ENCODE measurements around the gene FILIP1. TPM values are rescaled to one million over a fixed set of nuclear protein-coding genes. Genes with fewer than 3 reads are reported as not detected.
A peak's percentile ranks its signal among the peaks of the same experiment; 100 is the strongest.
"Not testable (repeated sequence)": the region's sequence is repeated elsewhere in the genome, so short reads cannot be mapped to it uniquely, and the experiment has no call there.

Gene FILIP1
- total RNA-seq, 1 experiment from 2014 or later: 2.4 TPM

DNA sequence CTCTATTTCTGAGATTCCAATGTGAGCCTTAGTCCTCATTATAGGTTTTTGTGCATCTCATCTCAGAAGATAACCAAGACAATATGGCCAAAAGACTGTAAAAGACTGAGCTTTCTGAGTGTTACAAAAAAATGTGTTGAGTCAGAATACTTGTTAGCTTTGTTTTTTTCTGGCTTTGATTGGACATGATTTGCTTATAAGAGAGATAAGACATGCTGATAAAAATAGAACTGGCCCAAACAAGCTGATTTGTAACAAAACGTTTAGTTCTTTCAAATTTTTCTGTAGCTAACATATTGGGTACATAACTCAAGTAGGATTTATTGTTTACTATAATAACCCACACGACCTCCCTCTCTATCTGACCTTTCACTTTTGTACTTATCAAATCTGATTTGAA is 32.9 kb downstream of the FILIP1 start:
- Histone ChIP-seq H3K36me3 (no peaks in the 10 kb centered on the region), H3K27ac (no peak overlapping the region), H3K4me3 (no peak overlapping the region), H3K9me3 (replicated peaks) (no peaks in the 10 kb centered on the region; the same call in 1 of the 2 replicates), H3K4me1 (replicated peaks) (no peaks in the 10 kb centered on the region), H3K27me3 (replicated peaks) (no peaks in the 10 kb centered on the region)
- DNase-seq (ENCODE audit: low read depth in 1 of 2, low spot score in 2 of 2): no peak

DNA sequence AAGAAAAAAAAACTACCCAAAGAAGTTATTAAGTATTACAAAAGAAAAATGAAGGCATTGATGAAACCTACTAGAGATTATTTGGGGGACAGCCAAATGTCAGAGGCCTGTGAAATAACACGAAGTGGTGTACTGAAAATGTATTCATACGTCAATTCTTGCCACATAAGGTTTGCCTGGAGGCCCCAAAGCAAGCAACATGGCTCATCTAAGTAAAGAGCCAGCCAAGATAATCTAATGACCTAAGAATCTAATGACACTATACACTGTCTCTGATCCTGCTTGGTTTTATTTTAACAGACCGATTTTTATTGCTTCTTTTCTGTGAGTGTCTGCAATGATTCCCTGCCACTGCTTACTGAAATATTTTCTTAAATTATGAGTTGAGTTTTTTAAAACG is 34.7 kb downstream of the FILIP1 start:
- H3K27ac ChIP-seq: no peak overlapping the region
- DNase-seq (ENCODE audit: low read depth in 1 of 2, low spot score in 2 of 2): no peak
- H3K4me3 ChIP-seq: no peak overlapping the region
- no peaks in the 10 kb centered on the region for H3K36me3 ChIP-seq
- H3K9me3 ChIP-seq (replicated peaks): no peaks in the 10 kb centered on the region
- H3K27me3 ChIP-seq (replicated peaks): no peaks in the 10 kb centered on the region
- H3K4me1 ChIP-seq (replicated peaks): no peaks in the 10 kb centered on the region

DNA sequence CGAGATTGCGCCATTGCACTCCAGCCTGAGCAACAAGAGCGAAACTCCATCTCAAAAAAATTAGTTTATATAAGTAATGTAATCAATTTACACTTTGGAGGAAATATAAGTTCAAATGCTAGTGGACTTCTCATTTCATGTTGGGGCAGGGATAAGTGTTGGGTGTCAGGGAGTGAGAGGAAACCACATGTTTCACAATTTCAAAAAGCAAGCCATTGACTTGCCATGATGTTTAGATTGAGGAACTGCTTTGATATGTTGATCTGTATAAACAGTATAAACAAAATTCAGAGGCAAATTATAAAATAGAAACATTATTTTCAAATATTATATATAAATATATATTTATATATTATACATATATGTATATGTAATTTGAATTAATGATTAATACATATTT is 42.7 kb downstream of the FILIP1 start:
- DNase-seq (ENCODE audit: low read depth in 1 of 2, low spot score in 2 of 2): no peak
- Histone ChIP-seq H3K4me1 (replicated peaks) (peaks cover 10% of the 10 kb centered on the region; the same call in 1 of the 2 replicates), H3K4me3 (no peak overlapping the region), H3K27me3 (replicated peaks) (no peaks in the 10 kb centered on the region), H3K36me3 (no peaks in the 10 kb centered on the region), H3K9me3 (replicated peaks) (no peaks in the 10 kb centered on the region), H3K27ac (no peak overlapping the region)

DNA sequence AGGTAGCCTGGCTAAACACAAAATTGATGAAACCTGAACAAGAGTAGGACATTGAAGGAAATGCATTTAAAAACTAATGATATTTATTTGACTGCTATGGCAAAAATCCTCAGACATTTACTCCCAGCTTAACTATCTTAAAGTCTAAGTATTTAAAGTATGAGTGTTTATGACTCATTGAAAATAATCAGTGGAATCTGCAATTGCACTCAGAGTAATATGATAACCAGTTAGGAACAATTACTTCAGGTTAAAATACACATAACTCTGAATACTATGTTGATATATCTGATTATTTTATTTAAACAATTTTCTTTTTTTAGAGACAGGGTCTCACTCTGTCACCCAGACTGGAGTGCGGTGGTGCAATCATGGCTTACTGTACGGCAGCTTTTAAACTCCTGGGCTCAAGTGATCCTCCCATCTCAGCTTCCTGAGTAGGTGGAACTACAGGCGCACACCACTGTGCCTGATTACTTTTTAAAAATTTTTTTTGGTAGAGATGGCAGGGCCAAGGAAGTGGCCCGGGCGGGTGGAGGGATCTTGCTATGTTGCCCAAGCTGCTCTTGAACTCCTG is 43.9 kb downstream of the FILIP1 start:
- no peak overlapping the region for H3K27ac ChIP-seq
- peak in 1 of 2 experiments; percentile 47 for DNase-seq (ENCODE audit: low read depth in 1 of 2, low spot score in 2 of 2)
- H3K4me3 ChIP-seq: no peak overlapping the region
- peaks cover 10% of the 10 kb centered on the region; the same call in 1 of the 2 replicates for H3K4me1 ChIP-seq (replicated peaks)
- H3K9me3 ChIP-seq (replicated peaks): no peaks in the 10 kb centered on the region
- H3K36me3 ChIP-seq: no peaks in the 10 kb centered on the region
- no peaks in the 10 kb centered on the region; the same call in 1 of the 2 replicates for H3K27me3 ChIP-seq (replicated peaks)

DNA sequence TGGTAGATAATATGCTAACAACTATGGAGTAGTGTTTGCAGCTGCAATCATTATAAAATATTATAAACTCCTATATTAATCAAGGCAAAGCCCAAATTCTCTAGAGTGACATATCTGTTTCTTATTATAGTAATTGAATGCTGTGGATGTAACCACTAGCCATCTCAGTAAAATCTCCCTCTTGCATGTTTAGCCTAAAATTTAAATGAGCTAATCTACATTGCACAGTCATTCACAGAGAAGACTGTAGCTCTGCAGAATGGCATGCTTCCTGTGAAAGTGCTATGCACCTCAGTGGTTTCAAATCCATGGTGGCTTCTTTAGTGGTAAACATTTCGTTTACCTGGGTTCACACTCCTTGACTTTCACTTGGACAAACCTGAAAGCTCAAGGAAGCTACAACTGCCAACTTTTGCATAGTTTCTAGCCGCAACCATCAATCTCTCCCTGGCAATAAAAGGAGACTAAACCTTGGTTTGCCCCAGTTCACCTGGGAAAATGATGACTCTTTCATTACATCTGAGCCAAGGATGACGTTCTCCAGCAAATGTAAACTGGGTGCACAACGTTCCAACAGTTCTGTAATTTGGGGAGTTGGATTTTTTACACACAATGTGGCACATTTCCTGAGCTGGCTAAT is 47.2 kb downstream of the FILIP1 start:
- DNase-seq (ENCODE audit: low read depth in 1 of 2, low spot score in 2 of 2): no peak
- Histone ChIP-seq H3K27ac (no peak overlapping the region), H3K4me3 (no peak overlapping the region), H3K4me1 (replicated peaks) (peaks cover 10% of the 10 kb centered on the region; the same call in 1 of the 2 replicates), H3K36me3 (no peaks in the 10 kb centered on the region), H3K27me3 (replicated peaks) (no peaks in the 10 kb centered on the region; the same call in 1 of the 2 replicates), H3K9me3 (replicated peaks) (no peaks in the 10 kb centered on the region)

DNA sequence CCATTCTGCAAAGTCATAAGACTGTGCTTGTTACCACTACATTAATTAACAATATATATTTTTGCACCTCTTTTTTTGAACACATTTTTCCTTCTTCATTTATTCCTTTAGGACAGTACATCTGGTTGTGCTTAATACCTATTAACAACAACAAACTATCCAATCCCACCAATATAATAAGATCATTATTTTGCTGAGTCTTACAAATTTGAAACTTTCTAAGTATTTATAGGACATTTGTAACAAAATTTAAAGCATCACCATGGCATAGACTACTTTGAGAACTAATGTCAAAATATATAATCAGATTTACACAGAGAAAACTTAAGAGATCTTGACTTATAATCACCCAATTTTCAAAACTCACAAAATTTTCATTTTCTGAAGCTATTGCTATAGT is 47.9 kb downstream of the FILIP1 start:
- H3K27ac ChIP-seq: no peak overlapping the region

DNA sequence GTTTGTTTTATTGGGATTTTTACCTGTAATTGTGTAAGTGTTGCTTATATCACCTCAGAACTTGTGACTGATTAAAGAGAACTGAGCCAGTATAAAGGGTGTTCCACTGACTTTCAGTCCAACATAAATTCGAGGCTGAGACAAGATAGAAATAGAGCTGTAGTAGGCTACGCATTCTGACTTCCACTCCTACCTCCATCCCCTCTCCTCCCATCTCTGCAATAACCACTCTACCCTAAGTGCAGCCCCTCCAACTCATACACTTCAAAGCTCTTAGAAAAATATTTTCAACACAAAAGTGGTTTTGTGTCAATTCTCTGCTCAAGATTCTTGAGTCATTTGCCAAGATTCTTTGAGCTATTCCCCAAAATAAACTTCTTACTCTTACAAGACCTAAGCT is 48.7 kb downstream of the FILIP1 start:
- H3K36me3 ChIP-seq: no peaks in the 10 kb centered on the region
- no peaks in the 10 kb centered on the region; the same call in 1 of the 2 replicates for H3K27me3 ChIP-seq (replicated peaks)
- no peak overlapping the region for H3K27ac ChIP-seq
- no peaks in the 10 kb centered on the region for H3K9me3 ChIP-seq (replicated peaks)
- H3K4me3 ChIP-seq: no peak overlapping the region
- H3K4me1 ChIP-seq (replicated peaks): peaks cover 7% of the 10 kb centered on the region; the same call in 1 of the 2 replicates
- no peak for DNase-seq (ENCODE audit: low read depth in 1 of 2, low spot score in 2 of 2)

More for the DNA sequence above, 47.9 kb downstream of the FILIP1 start:
- no peaks in the 10 kb centered on the region for H3K9me3 ChIP-seq (replicated peaks)
- H3K36me3 ChIP-seq: no peaks in the 10 kb centered on the region
- DNase-seq (ENCODE audit: low read depth in 1 of 2, low spot score in 2 of 2): no peak
- peaks cover 10% of the 10 kb centered on the region; the same call in 1 of the 2 replicates for H3K4me1 ChIP-seq (replicated peaks)
- H3K27me3 ChIP-seq (replicated peaks): no peaks in the 10 kb centered on the region; the same call in 1 of the 2 replicates
- H3K4me3 ChIP-seq: no peak overlapping the region

DNA sequence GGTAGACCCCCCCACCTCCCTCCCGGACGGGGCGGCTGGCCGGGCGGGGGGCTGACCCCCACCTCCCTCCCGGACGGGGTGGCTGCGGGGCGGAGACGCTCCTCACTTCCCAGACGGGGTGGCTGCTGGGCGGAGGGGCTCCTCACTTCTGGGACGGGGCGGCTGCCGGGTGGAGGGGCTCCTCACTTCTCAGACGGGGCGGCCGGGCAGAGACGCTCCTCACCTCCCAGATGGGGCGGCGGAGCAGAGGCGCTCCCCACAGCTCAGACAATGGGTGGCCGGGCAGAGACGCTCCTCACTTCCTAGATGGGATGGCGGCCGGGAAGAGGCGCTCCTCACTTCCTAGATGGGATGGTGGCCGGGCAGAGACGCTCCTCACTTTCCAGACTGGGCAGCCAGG is 51.7 kb downstream of the FILIP1 start:
- DNase-seq (ENCODE audit: low read depth in 1 of 2, low spot score in 2 of 2); H3K4me3 ChIP-seq; H3K27me3 ChIP-seq (replicated peaks); H3K9me3 ChIP-seq (replicated peaks); H3K4me1 ChIP-seq (replicated peaks); H3K36me3 ChIP-seq; H3K27ac ChIP-seq: not testable (repeated sequence)

DNA sequence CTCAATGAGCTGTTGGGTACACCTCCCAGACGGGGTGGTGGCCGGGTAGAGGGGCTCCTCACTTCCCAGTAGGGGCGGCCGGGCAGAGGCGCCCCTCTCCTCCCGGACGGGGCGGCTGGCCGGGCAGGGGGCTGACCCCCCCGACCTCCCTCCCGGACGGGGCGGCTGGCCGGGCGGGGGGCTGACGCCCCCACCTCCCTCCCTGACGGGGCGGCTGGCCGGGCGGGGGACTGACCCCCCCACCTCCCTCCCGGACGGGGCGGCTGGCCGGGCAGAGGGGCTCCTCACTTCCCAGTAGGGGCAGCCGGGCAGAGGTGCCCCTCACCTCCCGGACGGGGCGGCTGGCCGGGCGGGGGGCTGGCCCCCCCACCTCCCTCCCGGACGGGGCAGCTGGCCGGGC is 52.1 kb downstream of the FILIP1 start:
- H3K36me3 ChIP-seq; H3K9me3 ChIP-seq (replicated peaks); H3K4me3 ChIP-seq; H3K4me1 ChIP-seq (replicated peaks); H3K27me3 ChIP-seq (replicated peaks); DNase-seq (ENCODE audit: low read depth in 1 of 2, low spot score in 2 of 2); H3K27ac ChIP-seq: not testable (repeated sequence)

DNA sequence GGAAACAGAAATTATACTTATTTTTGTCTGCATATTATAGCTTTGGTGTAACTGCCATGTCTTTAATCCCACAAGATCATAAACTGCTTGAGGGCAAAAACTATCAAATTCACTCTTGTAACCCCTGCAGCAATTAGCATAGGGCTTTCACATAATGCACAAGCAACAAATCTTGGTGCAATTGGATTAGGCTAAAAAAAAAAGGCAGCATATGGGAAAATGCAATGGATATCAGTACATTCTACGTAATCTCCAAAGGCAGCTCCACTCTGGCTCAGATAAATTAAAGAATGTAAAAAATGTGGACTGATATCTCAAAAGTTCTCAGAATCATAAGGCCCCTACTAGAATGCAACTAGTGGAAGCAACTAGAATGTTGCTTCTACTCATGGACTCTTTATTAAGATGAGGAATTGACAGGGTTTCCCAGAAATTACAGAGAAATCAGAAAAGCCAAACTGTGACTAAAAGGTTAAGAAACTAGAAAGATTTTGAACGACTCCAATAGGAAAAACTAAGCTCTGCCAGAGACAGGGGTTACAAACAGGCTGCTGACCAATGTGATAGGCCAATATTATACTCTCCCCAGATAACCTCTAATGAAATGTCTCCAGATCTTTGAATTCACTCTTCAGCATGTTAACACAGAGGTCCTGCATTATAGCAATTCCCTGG is 55.0 kb downstream of the FILIP1 start:
- H3K27ac ChIP-seq: no peak overlapping the region
- H3K27me3 ChIP-seq (replicated peaks): no peaks in the 10 kb centered on the region
- no peaks in the 10 kb centered on the region; the same call in 1 of the 2 replicates for H3K4me1 ChIP-seq (replicated peaks)
- H3K9me3 ChIP-seq (replicated peaks): no peaks in the 10 kb centered on the region
- DNase-seq (ENCODE audit: low read depth in 1 of 2, low spot score in 2 of 2): no peak
- H3K4me3 ChIP-seq: no peak overlapping the region
- no peaks in the 10 kb centered on the region for H3K36me3 ChIP-seq

DNA sequence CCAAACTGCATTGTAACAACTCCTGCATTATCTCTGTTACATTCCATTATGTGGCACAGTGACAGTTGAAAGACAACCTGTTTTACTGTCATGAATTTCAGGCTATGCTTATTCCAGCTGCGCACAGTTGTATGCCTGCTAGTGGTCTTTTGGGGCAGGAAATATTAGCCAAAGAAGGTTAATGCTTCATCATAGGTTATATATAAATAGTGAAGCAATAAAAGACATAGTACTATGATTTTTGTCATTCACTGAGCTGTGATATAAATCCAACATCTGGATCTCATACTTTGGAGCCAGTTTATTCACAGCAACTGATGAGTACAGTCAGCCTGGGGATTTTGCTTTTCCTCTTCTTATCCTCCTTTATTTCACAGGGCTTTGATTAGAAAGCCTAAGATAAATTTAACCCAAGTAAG is 55.6 kb downstream of the FILIP1 start:
- Histone ChIP-seq H3K27me3 (replicated peaks) (no peaks in the 10 kb centered on the region), H3K4me3 (no peak overlapping the region), H3K27ac (no peak overlapping the region), H3K9me3 (replicated peaks) (no peaks in the 10 kb centered on the region), H3K36me3 (no peaks in the 10 kb centered on the region), H3K4me1 (replicated peaks) (no peaks in the 10 kb centered on the region; the same call in 1 of the 2 replicates)
- no peak for DNase-seq (ENCODE audit: low read depth in 1 of 2, low spot score in 2 of 2)

DNA sequence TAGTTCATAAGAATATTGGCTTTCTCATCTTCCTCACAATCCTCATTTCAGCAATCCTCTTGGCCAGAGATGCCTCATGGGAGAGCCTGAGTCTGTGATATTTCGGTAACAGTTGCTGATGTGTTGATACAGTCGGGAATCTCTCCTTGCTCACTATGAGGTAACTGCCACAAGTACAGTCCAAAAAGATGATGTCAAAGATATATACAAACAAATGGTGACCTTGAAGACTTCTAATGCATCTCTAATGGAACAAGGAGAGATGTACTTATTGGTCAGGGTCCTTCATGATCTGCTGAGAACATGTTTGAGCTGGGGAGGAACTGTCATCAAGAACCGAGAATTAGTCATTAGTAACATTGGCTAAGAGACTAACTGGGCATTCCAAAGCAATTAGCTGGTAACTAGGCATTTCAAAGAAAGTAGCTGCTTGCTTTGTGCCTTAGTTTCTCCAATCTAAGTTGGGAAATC is 56.1 kb downstream of the FILIP1 start:
- Histone ChIP-seq H3K4me1 (replicated peaks) (no peaks in the 10 kb centered on the region; the same call in 1 of the 2 replicates), H3K9me3 (replicated peaks) (no peaks in the 10 kb centered on the region), H3K27ac (no peak overlapping the region), H3K27me3 (replicated peaks) (no peaks in the 10 kb centered on the region), H3K4me3 (no peak overlapping the region), H3K36me3 (no peaks in the 10 kb centered on the region)
- DNase-seq (ENCODE audit: low read depth in 1 of 2, low spot score in 2 of 2): no peak

DNA sequence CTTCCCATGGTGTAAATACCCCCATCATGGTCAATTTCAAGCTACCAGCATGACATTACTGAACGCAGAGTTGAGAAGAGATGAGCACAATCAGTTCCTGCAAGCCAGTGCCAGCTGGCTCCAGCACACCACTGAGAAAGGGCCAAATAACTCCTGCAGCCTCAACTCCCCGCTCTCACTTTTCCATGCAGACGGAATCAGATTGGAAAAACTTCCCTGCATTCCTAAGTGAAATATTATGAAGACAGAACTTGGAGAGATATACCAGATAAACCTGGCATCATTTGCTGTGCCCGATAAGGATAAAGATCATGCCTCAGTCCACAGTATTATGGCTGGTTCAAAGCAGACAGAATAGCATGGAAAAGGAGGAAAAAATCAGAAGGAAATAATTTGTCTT is 56.7 kb downstream of the FILIP1 start:
- no peak for DNase-seq (ENCODE audit: low read depth in 1 of 2, low spot score in 2 of 2)
- no peak overlapping the region for H3K4me3 ChIP-seq
- H3K36me3 ChIP-seq: no peaks in the 10 kb centered on the region
- H3K9me3 ChIP-seq (replicated peaks): no peaks in the 10 kb centered on the region
- no peaks in the 10 kb centered on the region for H3K27me3 ChIP-seq (replicated peaks)
- no peaks in the 10 kb centered on the region; the same call in 1 of the 2 replicates for H3K4me1 ChIP-seq (replicated peaks)
- H3K27ac ChIP-seq: no peak overlapping the region

DNA sequence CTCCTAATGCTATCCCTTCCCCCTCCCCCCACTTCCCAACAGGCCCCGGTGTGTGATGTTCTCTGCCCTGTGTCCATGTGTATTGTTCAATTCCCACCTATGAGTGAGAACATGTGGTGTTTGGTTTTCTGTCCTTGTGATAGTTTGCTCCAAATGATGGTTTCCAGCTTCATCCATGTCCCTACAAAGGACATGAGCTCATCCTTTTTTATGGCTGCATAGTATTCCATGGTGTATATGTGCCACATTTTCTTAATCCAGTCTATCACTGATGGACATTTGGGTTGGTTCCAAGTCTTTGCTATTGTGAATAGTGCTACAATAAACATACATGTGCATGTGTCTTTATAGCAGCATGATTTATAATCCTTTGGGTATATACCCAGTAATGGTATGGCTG is 60.8 kb downstream of the FILIP1 start:
- H3K4me1 ChIP-seq (replicated peaks); H3K27me3 ChIP-seq (replicated peaks); H3K36me3 ChIP-seq; H3K9me3 ChIP-seq (replicated peaks); H3K27ac ChIP-seq; H3K4me3 ChIP-seq; DNase-seq (ENCODE audit: low read depth in 1 of 2, low spot score in 2 of 2): not testable (repeated sequence)

All from SJSA1 (cell line).